ENCODE results near the gene APOD. TPM values are rescaled to one million over a fixed set of nuclear protein-coding genes. Genes with fewer than 3 reads are reported as not detected.

Gene APOD
- total RNA-seq, 4 donors from 2014 or later: 8.5 to 924 (median 281) TPM

DNA sequence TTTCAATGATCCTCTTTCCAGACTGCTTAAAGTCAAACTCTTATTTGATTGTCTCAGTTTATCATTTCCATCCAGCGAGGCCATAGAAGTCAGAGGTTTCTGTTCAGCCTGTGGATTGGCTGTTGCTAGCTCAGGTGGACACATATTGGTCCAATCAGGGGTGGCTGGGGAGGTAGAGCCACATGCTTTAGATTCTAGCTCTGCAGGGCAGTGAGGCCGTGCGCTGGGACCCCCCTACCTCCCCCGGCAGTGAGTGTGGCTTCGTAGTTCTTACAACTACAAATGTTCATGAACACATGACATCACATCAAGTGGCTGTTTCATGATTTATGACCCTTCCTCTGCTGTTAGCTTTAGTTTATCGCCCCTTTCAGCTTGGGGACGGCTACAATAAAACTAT lies 18.0 kb downstream of the APOD start:
- TF ChIP-seq, protein P1, sequence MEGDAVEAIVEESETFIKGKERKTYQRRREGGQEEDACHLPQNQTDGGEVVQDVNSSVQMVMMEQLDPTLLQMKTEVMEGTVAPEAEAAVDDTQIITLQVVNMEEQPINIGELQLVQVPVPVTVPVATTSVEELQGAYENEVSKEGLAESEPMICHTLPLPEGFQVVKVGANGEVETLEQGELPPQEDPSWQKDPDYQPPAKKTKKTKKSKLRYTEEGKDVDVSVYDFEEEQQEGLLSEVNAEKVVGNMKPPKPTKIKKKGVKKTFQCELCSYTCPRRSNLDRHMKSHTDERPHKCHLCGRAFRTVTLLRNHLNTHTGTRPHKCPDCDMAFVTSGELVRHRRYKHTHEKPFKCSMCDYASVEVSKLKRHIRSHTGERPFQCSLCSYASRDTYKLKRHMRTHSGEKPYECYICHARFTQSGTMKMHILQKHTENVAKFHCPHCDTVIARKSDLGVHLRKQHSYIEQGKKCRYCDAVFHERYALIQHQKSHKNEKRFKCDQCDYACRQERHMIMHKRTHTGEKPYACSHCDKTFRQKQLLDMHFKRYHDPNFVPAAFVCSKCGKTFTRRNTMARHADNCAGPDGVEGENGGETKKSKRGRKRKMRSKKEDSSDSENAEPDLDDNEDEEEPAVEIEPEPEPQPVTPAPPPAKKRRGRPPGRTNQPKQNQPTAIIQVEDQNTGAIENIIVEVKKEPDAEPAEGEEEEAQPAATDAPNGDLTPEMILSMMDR (IDR thresholded peaks at IDR 0.05): no peak
- Histone ChIP-seq H3K27ac (no peak overlapping the region), H3K36me3 (no peaks in the 10 kb centered on the region), H3K9me3 (no peaks in the 10 kb centered on the region), H3K4me1 (no peaks in the 10 kb centered on the region), H3K27me3 (no peaks in the 10 kb centered on the region), H3K4me3 (no peak overlapping the region)
- intact Hi-C loops (cut with DNase I; ENCODE audit: low total_unique reads): no loop called here
- no peak for DNase-seq

DNA sequence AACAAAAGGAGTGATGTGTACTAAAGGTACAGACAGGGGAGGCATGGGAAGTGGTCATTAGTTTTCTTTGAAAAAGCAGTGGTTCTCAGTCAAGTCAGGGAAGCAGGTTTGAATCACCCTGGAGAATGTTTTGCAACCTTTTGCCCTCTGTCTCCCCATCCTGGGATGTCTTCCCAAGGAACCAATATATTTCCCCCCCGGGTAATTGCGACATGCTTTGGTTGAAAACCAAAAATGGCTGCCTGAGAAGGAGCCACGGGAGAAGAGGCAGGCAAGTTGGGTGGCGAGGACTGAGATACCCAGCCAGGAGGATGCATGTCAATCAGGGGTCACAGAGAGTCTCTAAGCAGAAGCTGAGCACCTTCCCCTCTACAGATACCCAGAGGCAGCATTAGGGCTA lies 20.4 kb downstream of the APOD start:
- TF ChIP-seq, protein P1 (IDR thresholded peaks at IDR 0.05): no peak
- no peak for TF ChIP-seq POLR2A (IDR thresholded peaks at IDR 0.05)
- Histone ChIP-seq H3K27me3 (no peaks in the 10 kb centered on the region), H3K27ac (peak overlapping the region in 1 of 2 donors; percentile 59), H3K9me3 (no peaks in the 10 kb centered on the region), H3K4me1 (no peaks in the 10 kb centered on the region), H3K4me3 (no peak overlapping the region), H3K36me3 (no peaks in the 10 kb centered on the region)
- intact Hi-C loops (cut with DNase I; ENCODE audit: low total_unique reads): no loop called here
- peak; percentile 70 to 74 for DNase-seq

DNA sequence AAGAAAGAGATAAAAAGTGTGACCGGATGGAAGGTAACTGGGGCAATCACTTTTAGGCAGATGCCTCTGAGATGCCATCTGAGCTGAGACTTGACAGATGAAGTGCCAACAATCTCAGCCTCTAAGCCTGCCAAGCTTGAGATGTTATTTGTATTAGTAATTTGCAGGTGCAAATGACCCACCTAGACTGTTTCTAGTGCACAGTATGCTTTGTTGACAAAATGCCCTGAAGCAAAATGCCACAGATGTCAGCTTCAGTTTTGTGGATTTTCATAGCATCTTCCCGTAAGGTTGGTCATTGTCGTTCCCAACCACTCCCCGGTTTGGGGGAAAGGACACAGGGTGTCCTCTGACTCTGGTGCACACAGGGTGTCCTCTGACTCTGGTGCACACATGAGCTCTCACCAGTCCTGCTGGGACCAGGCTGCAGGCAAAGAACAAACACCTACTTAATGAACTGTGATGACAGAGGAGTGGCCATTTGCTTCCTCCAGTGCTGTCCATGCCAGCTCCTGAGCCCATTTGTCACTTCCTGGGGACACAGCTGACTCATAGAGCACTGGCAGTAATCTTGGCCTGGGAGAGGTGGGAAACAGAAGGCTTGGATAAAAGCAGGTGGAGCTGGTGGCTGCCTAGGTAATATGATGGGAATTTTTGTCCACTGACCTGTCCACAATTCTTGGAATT lies 23.9 kb downstream of the APOD start:
- no peak for DNase-seq
- no peaks in the 10 kb centered on the region for H3K36me3 ChIP-seq
- H3K4me1 ChIP-seq: no peaks in the 10 kb centered on the region
- TF ChIP-seq, protein P1 (IDR thresholded peaks at IDR 0.05): no peak
- no peak for TF ChIP-seq POLR2A (IDR thresholded peaks at IDR 0.05)
- intact Hi-C loops (cut with DNase I; ENCODE audit: low total_unique reads): no loop called here
- H3K9me3 ChIP-seq: no peaks in the 10 kb centered on the region
- no peak overlapping the region for H3K27ac ChIP-seq
- H3K4me3 ChIP-seq: no peak overlapping the region
- no peaks in the 10 kb centered on the region for H3K27me3 ChIP-seq

DNA sequence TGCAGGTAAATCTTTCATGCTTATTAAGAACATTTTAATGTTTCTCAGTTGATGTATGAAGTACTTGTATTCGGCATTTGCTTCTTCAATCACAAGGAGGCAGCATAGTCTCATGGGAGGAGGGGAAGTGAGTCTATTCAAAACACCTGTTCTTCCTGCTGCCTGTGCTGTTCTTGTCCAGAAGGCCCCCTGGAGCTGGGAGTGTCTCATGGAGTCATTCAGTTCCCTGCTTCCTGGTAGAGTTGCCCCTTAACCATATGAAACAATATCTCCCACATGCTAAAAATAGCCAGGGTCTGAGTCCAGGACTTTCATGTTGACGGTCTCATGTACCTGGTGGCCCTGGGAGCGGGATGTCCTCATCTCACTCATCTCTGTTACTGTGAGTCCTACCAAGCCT lies 25.1 kb downstream of the APOD start:
- TF ChIP-seq POLR2A (IDR thresholded peaks at IDR 0.05): no peak
- TF ChIP-seq, protein P1 (IDR thresholded peaks at IDR 0.05): peak in 2 of 4 experiments; percentile 18 to 41
- no peaks in the 10 kb centered on the region for H3K27me3 ChIP-seq
- DNase-seq: no peak
- H3K4me3 ChIP-seq: no peak overlapping the region
- no peaks in the 10 kb centered on the region for H3K36me3 ChIP-seq
- no peaks in the 10 kb centered on the region for H3K9me3 ChIP-seq
- no peak overlapping the region for H3K27ac ChIP-seq
- intact Hi-C loops (cut with DNase I; ENCODE audit: low total_unique reads): no loop called here
- no peaks in the 10 kb centered on the region for H3K4me1 ChIP-seq

DNA sequence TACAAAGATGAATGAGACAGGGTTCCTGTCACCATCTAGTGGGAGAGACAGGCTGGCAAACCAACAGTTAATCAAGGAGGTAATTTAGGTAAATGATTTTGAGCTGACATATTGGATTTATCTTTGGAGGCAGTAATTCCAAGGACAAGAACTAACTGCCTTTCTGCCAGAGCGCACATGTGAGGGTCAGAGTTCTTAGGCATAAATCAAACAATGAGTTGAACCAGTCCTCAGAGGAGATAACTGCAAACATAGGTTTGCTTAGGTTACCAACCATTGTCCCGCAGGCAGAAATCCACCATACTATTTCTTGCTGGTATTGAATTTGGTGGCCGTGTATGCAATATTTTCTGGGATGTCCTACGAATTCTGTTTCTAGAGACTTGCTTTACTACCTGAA lies 26.4 kb downstream of the APOD start:
- Histone ChIP-seq H3K27me3 (no peaks in the 10 kb centered on the region), H3K36me3 (no peaks in the 10 kb centered on the region), H3K9me3 (no peaks in the 10 kb centered on the region), H3K4me3 (no peak overlapping the region), H3K4me1 (no peaks in the 10 kb centered on the region), H3K27ac (no peak overlapping the region)
- no peak for DNase-seq
- intact Hi-C loops (cut with DNase I; ENCODE audit: low total_unique reads): no loop called here
- TF ChIP-seq, protein P1 (IDR thresholded peaks at IDR 0.05): no peak
- TF ChIP-seq POLR2A (IDR thresholded peaks at IDR 0.05): no peak
